HFF-Myc (cell line): ENCODE results near the gene LMX1A.

Experiments used
- DNase-seq: peaks from one replicate; pipeline ENCODE4 v3.0.0-alpha.2; 2011; ENCODE audit warnings: low read depth; ENCODE audit errors: extremely low read depth
- H3K4me3 ChIP-seq: replicated peaks from 2 replicates; pipeline ENCODE4 v1.5.1; 2011; ENCODE audit warnings: low read depth, mild to moderate bottlenecking, control low read depth, low read length
- TF ChIP-seq, protein P1 (sequence below): IDR thresholded peaks from 2 replicates; pipeline ENCODE4 v1.5.1; 2012; ENCODE audit warnings: mild to moderate bottlenecking, low read depth, low read length, control low read depth; ENCODE audit errors: missing control alignments

Gene LMX1A

DNA sequence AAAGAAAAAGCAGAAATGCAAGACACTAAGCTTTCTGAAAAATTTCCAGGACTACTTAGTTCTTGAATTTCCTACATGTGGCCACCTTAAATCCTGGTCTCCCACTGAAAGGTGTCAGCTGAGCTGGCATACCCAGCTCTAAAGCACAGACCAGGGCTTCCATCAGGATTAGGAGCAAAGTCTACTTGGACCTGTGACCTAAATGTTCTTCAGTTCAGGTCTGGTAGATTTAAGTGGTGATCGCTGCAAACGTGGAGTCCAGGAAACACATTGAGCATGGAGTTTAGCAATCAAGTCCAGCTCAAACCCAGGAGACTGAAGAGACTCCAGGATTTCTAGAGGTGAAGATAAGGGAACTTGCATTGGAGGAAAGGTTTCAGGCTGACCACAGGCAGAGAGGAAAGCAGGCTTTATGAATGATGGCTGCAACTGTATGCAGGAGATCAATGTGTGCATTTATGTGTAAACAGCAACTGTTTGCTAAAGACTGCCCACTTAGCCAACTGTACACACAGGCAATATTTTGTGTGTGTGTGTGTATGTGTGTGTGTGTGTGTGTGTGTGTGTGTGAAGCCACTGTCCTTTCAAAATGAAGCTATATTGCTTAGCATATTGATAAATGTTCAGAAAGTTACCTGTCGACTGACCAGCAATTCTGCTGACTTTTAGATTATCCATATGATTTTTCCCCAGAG lies 75.2 kb downstream of the LMX1A start:
- DNase-seq = no peak
- no peak overlapping the region for H3K4me3 ChIP-seq
- TF ChIP-seq, protein P1, sequence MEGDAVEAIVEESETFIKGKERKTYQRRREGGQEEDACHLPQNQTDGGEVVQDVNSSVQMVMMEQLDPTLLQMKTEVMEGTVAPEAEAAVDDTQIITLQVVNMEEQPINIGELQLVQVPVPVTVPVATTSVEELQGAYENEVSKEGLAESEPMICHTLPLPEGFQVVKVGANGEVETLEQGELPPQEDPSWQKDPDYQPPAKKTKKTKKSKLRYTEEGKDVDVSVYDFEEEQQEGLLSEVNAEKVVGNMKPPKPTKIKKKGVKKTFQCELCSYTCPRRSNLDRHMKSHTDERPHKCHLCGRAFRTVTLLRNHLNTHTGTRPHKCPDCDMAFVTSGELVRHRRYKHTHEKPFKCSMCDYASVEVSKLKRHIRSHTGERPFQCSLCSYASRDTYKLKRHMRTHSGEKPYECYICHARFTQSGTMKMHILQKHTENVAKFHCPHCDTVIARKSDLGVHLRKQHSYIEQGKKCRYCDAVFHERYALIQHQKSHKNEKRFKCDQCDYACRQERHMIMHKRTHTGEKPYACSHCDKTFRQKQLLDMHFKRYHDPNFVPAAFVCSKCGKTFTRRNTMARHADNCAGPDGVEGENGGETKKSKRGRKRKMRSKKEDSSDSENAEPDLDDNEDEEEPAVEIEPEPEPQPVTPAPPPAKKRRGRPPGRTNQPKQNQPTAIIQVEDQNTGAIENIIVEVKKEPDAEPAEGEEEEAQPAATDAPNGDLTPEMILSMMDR = no peak

GRCh38 chr1:165279882-165280281 lies 76.6 kb downstream of the LMX1A start:
- TF ChIP-seq, protein P1 = no peak
- no peak overlapping the region for H3K4me3 ChIP-seq
- no peak for DNase-seq

DNA sequence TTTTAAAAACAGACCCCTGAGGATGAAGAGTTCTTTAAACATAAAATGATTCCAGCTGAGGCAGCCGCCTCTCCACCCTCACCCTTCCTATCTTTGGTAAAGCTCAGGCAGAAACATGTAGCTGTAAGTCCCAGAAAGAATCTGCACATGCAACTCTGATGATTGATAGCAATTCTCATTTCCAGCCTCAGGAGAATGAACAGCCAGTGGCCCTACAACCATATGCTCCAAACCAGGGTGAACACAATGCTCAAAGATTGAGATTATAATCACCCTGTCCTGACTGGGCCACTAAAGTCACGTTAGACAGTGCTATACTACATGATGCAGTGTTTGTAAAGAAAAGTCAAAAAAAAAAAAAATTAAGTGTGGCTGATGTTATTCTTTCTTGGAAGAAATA lies 80.2 kb downstream of the LMX1A start:
- TF ChIP-seq, protein P1 = no peak
- no peak overlapping the region for H3K4me3 ChIP-seq
- DNase-seq = no peak

DNA sequence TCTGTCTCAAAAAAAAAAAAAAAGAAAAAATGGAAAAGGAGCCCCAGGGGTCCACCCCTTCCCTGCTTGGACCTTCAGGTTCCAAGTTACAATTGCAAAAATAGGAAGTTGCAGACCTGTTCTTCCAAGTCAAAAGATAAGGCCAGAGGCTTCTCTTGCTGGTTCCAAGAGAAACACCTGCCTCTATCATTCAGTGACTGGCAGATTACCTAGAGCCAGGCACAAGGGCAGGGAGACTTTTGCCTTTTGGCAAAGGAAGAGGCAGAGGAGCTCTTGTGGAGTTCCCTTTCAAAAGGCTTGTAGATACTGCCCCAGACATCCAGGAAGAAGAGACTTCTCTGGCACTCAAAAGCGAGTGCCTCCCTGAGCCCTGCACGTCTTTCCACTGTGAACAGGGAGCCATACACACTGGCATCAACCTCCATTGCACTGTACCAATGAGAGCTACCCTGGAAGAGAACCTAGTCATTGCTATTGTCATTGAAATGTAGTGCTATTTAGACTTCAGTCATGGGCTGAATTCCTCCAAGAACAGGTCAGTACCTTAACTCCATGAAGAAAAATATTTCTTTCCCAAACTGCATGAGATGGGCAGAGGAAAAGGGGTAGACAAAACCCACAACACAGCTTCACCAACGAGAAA lies 91.2 kb downstream of the LMX1A start:
- DNase-seq = no peak
- TF ChIP-seq, protein P1 = no peak

GRCh38 chr1:165259706-165260428 lies 96.6 kb downstream of the LMX1A start:
- no peak for DNase-seq
- no peak overlapping the region for H3K4me3 ChIP-seq
- TF ChIP-seq, protein P1 = no peak

More for the DNA sequence above, 91.2 kb downstream of the LMX1A start:
- no peak overlapping the region for H3K4me3 ChIP-seq

- DNase-seq = no peak
- TF ChIP-seq, protein P1 = no peak
- no peak overlapping the region for H3K4me3 ChIP-seq
Measured at GRCh38 chr1:165259236-165259635, 97.3 kb downstream of the LMX1A start.
